Liver (tissue), 9 donors: ENCODE results near the gene UGT1A10. TPM values are rescaled to one million over a fixed set of nuclear protein-coding genes. Genes with fewer than 3 reads are reported as not detected.
A peak's percentile ranks its signal among the peaks of the same experiment; 100 is the strongest.

Experiments used
- DNase-seq: peaks from one replicate; pipeline ENCODE4 v3.0.0-alpha.2; 2017; ENCODE audit warnings: low spot score
- H3K27ac ChIP-seq, 2 donors: one replicate each; pipeline ENCODE4 v1.7.0; 2013; ENCODE audit warnings: inconsistent platforms in 2 of 2, low read length in 2 of 2, control low read depth in 1 of 2, low read depth in 1 of 2, mild to moderate bottlenecking in 1 of 2
- H3K27me3 ChIP-seq, 4 donors: one replicate each; pipeline versions ENCODE4 v1.6.1 to v1.7.0; 2013; ENCODE audit warnings: low read length in 3 of 4, inconsistent platforms in 1 of 4, mild to moderate bottlenecking in 1 of 4, moderate library complexity in 1 of 4; ENCODE audit not compliant: control insufficient read depth in 4 of 4, insufficient read depth in 4 of 4
- H3K36me3 ChIP-seq, 4 donors: one replicate each; pipeline versions ENCODE4 v1.6.1 to v1.7.0; 2013; ENCODE audit warnings: low read length in 3 of 4, mild to moderate bottlenecking in 3 of 4, low read depth in 1 of 4, moderate library complexity in 1 of 4; ENCODE audit not compliant: control insufficient read depth in 4 of 4, insufficient read depth in 3 of 4
- H3K4me1 ChIP-seq, 4 donors: one replicate each; pipeline versions ENCODE4 v1.6.1 to v1.7.0; 2013; ENCODE audit warnings: low read length in 3 of 4, mild to moderate bottlenecking in 3 of 4, moderate library complexity in 1 of 4; ENCODE audit not compliant: control insufficient read depth in 4 of 4, insufficient read depth in 4 of 4
- H3K4me3 ChIP-seq, 3 donors: one replicate each; pipeline versions ENCODE4 v1.6.1 to v1.7.0; 2013; ENCODE audit warnings: low read length in 3 of 3, control low read depth in 1 of 3, low read depth in 1 of 3, mild to moderate bottlenecking in 1 of 3
- H3K9ac ChIP-seq, 2 donors: one replicate each; pipeline ENCODE4 v1.7.0; 2013; ENCODE audit warnings: low read length in 2 of 2, mild to moderate bottlenecking in 2 of 2, moderate library complexity in 2 of 2, control low read depth in 1 of 2, low read depth in 1 of 2
- H3K9me3 ChIP-seq, 4 donors: one replicate each; pipeline versions ENCODE4 v1.6.1 to v1.7.0; 2013; ENCODE audit warnings: low read length in 3 of 4; ENCODE audit not compliant: control insufficient read depth in 4 of 4
- CTCF ChIP-seq: fragments of 150-350 bp; IDR thresholded peaks from 2 replicates; pipeline ENCODE4 v1.5.1; 2017; ENCODE audit warnings: improper control_type of control experiment, low read depth, low read length; ENCODE audit not compliant: missing input control
- EGR1 ChIP-seq, 2 donors: IDR thresholded peaks; 2 replicates each; pipeline ENCODE4 v1.6.1; 2016 to 2018; ENCODE audit warnings: antibody characterized with exemption in 2 of 2, low read depth in 2 of 2
- FOXA1 ChIP-seq: IDR thresholded peaks from 2 replicates; pipeline ENCODE4 v1.6.1; 2016; ENCODE audit warnings: antibody characterized with exemption
- FOXA2 ChIP-seq: IDR thresholded peaks from 2 replicates; pipeline ENCODE4 v1.6.1; 2016; ENCODE audit warnings: antibody characterized with exemption
- GABPA ChIP-seq, 2 donors: IDR thresholded peaks in 1 of 2; conservative IDR thresholded peaks in 1 of 2; 2 replicates each; pipeline ENCODE4 v1.6.1; 2016; ENCODE audit warnings: antibody characterized with exemption in 2 of 2, mild to moderate bottlenecking in 1 of 2, moderate library complexity in 1 of 2
- HNF4A ChIP-seq, 2 donors: conservative IDR thresholded peaks; 2 replicates each; pipeline ENCODE4 v1.6.1; 2016; ENCODE audit warnings: antibody characterized with exemption in 2 of 2, mild to moderate bottlenecking in 2 of 2
- HNF4G ChIP-seq: IDR thresholded peaks from 2 replicates; pipeline ENCODE4 v1.6.1; 2016; ENCODE audit warnings: antibody characterized with exemption
- JUND ChIP-seq, 2 donors: IDR thresholded peaks; 2 replicates each; pipeline ENCODE4 v1.6.1; 2016; ENCODE audit warnings: antibody characterized with exemption in 2 of 2
- MAX ChIP-seq: IDR thresholded peaks from 2 replicates; pipeline ENCODE4 v1.6.1; 2016; ENCODE audit warnings: antibody characterized with exemption
- NR2F2 ChIP-seq: IDR thresholded peaks from 2 replicates; pipeline ENCODE4 v1.6.1; 2016; ENCODE audit warnings: antibody characterized with exemption
- RAD21 ChIP-seq, 2 donors: IDR thresholded peaks; 2 replicates each; pipeline ENCODE4 v1.6.1; 2016; ENCODE audit warnings: antibody characterized with exemption in 2 of 2, mild to moderate bottlenecking in 2 of 2
- RXRA ChIP-seq, 2 donors: IDR thresholded peaks; 2 replicates each; pipeline ENCODE4 v1.6.1; 2017 to 2018; ENCODE audit warnings: antibody characterized with exemption in 2 of 2, mild to moderate bottlenecking in 1 of 2
- SP1 ChIP-seq: IDR thresholded peaks from 2 replicates; pipeline ENCODE4 v1.6.1; 2018; ENCODE audit warnings: antibody characterized with exemption, mild to moderate bottlenecking
- TAF1 ChIP-seq: conservative IDR thresholded peaks from 2 replicates; pipeline ENCODE4 v1.6.1; 2016; ENCODE audit warnings: antibody characterized with exemption, mild to moderate bottlenecking
- YY1 ChIP-seq: IDR thresholded peaks from 2 replicates; pipeline ENCODE4 v1.6.1; 2016; ENCODE audit warnings: antibody characterized with exemption, mild to moderate bottlenecking
- WGBS: extraction: QIAGEN DNeasy Blood & Tissue Kit; methylation state at CpG from one replicate; pipeline ENCODE4 v1.1.7; 2013; 5-methylcytosine and 5-hydroxymethylcytosine counted together
- polyA plus RNA-seq, 2 donors: library from polyadenylated mRNA; stranded (reverse) in 1 of 2; unstranded in 1 of 2; fragments of 200-250 nt in 1 of 2; fragments of >200 nt in 1 of 2; fragmentation: Nextera tagmentation in 1 of 2; extraction: Ambion mirVana in 1 of 2; gene quantifications; one replicate each; pipeline versions ENCODE4 v1.2.1 to v1.2.3, GENCODE V29; 2013 to 2015
- total RNA-seq, 2 donors: library from RNA; depleted of rRNA; stranded (reverse); fragments of >200 nt; gene quantifications; one replicate each; pipeline ENCODE4 v1.2.3, GENCODE V29; 2014
- TF ChIP-seq, protein P1 (sequence below): IDR thresholded peaks from 2 replicates; pipeline ENCODE4 v1.6.1; 2016; ENCODE audit warnings: antibody characterized with exemption, mild to moderate bottlenecking
- TF ChIP-seq, protein P2 (sequence below): IDR thresholded peaks from 2 replicates; pipeline ENCODE4 v1.6.1; 2016; ENCODE audit warnings: antibody characterized with exemption
- donor health status: healthy.
- donor health status: healthy.
- donor health status: healthy.
- donor health status: healthy.
- donor health status: healthy.

Gene UGT1A10
- total and polyA plus RNA-seq, 4 donors, result 0.08 TPM; not detected in 2

DNA sequence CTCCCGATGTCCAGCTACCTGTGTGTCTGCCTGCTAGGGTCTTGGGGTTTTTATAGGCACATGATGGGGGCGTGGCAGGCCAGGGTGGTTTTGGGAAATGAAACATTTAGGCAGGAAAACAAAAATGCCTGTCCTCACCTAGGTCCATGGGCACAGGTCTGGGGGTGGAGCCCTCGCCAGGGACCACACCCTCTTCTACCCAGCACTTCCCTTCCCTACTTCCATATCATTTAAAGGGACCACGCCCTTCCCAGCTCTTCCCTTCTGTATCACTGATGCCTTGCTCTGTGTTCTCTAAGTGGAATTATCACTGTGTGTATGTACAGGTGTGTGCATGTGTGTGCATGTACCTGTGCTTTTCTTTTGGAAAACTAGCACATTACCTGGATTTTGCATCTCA, 130.2 kb downstream of the UGT1A10 start:
- H3K4me1 ChIP-seq, result peaks cover 0 to 19% (median 3%) of the 10 kb centered on the region in 4 donors
- TF ChIP-seq HNF4A (conservative IDR thresholded peaks at IDR 0.05) (no peak), EGR1 (IDR thresholded peaks at IDR 0.05; ENCODE audit: low read depth in 2 of 2) (no peak), TAF1 (no peak), JUND (IDR thresholded peaks at IDR 0.05) (no peak), SP1 (no peak), FOXA1 (no peak), HNF4G (no peak), RAD21 (IDR thresholded peaks at IDR 0.05) (no peak), FOXA2 (no peak), YY1 (no peak), RXRA (IDR thresholded peaks at IDR 0.05) (no peak), GABPA (IDR thresholded peaks at IDR 0.05 in 1 of 2, conservative IDR thresholded peaks at IDR 0.05 in 1 of 2) (no peak), NR2F2 (no peak), CTCF (no peak), MAX (no peak)
- TF ChIP-seq, protein P1, sequence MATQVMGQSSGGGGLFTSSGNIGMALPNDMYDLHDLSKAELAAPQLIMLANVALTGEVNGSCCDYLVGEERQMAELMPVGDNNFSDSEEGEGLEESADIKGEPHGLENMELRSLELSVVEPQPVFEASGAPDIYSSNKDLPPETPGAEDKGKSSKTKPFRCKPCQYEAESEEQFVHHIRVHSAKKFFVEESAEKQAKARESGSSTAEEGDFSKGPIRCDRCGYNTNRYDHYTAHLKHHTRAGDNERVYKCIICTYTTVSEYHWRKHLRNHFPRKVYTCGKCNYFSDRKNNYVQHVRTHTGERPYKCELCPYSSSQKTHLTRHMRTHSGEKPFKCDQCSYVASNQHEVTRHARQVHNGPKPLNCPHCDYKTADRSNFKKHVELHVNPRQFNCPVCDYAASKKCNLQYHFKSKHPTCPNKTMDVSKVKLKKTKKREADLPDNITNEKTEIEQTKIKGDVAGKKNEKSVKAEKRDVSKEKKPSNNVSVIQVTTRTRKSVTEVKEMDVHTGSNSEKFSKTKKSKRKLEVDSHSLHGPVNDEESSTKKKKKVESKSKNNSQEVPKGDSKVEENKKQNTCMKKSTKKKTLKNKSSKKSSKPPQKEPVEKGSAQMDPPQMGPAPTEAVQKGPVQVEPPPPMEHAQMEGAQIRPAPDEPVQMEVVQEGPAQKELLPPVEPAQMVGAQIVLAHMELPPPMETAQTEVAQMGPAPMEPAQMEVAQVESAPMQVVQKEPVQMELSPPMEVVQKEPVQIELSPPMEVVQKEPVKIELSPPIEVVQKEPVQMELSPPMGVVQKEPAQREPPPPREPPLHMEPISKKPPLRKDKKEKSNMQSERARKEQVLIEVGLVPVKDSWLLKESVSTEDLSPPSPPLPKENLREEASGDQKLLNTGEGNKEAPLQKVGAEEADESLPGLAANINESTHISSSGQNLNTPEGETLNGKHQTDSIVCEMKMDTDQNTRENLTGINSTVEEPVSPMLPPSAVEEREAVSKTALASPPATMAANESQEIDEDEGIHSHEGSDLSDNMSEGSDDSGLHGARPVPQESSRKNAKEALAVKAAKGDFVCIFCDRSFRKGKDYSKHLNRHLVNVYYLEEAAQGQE, result no peak
- H3K27ac ChIP-seq, result peak overlapping the region in 1 of 2 donors; percentile 59
- WGBS, result 87% methylated on average over 4 of the region's 4 CpGs
- H3K4me3 ChIP-seq, result no peak overlapping the region
- H3K36me3 ChIP-seq, result peaks cover 6 to 35% (median 29%) of the 10 kb centered on the region in 4 donors
- H3K9me3 ChIP-seq, result no peaks in the 10 kb centered on the region
- H3K9ac ChIP-seq, result no peak overlapping the region
- no peak for DNase-seq
- H3K27me3 ChIP-seq, result no peaks in the 10 kb centered on the region

GRCh38 chr2:233768076-233768475, 131.8 kb downstream of the UGT1A10 start:
- H3K27ac ChIP-seq, result no peak overlapping the region
- no peak overlapping the region for H3K9ac ChIP-seq
- 85% methylated on average over 4 of the region's 4 CpGs for WGBS
- DNase-seq, result no peak
- peaks cover 0 to 12% (median 3%) of the 10 kb centered on the region in 4 donors for H3K4me1 ChIP-seq
- no peaks in the 10 kb centered on the region for H3K9me3 ChIP-seq
- no peak overlapping the region for H3K4me3 ChIP-seq
- peaks cover 6 to 47% (median 40%) of the 10 kb centered on the region in 4 donors for H3K36me3 ChIP-seq
- TF ChIP-seq TAF1 (no peak), GABPA (IDR thresholded peaks at IDR 0.05 in 1 of 2, conservative IDR thresholded peaks at IDR 0.05 in 1 of 2) (no peak), RXRA (IDR thresholded peaks at IDR 0.05) (no peak), HNF4G (no peak), JUND (IDR thresholded peaks at IDR 0.05) (no peak), CTCF (no peak), EGR1 (IDR thresholded peaks at IDR 0.05; ENCODE audit: low read depth in 2 of 2) (no peak), RAD21 (IDR thresholded peaks at IDR 0.05) (no peak), NR2F2 (no peak), FOXA1 (no peak), MAX (no peak), SP1 (no peak), FOXA2 (no peak)
- TF ChIP-seq, protein P2, sequence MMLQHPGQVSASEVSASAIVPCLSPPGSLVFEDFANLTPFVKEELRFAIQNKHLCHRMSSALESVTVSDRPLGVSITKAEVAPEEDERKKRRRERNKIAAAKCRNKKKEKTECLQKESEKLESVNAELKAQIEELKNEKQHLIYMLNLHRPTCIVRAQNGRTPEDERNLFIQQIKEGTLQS, result no peak
- TF ChIP-seq, protein P1, result no peak
- no peaks in the 10 kb centered on the region for H3K27me3 ChIP-seq
